HG03060 (cell line): Measurements from ENCODE around the gene PCNX1.
"Not testable (repeated sequence)": the region's sequence is repeated elsewhere in the genome, so short reads cannot be mapped to it uniquely, and the experiment has no call there.

ENCODE experiments used
- ATAC-seq: cut with Tn5 transposase; IDR thresholded peaks from one replicate; pipeline ENCODE4 v1.9.1; 2021; ENCODE audit warnings: low read depth, moderate number of reproducible peaks; ENCODE audit not compliant: unreplicated experiment

The PCNX1 gene

GRCh38 chr14:71061458-71061857 is 154.2 kb downstream of the PCNX1 start:
- no peak for ATAC-seq

DNA sequence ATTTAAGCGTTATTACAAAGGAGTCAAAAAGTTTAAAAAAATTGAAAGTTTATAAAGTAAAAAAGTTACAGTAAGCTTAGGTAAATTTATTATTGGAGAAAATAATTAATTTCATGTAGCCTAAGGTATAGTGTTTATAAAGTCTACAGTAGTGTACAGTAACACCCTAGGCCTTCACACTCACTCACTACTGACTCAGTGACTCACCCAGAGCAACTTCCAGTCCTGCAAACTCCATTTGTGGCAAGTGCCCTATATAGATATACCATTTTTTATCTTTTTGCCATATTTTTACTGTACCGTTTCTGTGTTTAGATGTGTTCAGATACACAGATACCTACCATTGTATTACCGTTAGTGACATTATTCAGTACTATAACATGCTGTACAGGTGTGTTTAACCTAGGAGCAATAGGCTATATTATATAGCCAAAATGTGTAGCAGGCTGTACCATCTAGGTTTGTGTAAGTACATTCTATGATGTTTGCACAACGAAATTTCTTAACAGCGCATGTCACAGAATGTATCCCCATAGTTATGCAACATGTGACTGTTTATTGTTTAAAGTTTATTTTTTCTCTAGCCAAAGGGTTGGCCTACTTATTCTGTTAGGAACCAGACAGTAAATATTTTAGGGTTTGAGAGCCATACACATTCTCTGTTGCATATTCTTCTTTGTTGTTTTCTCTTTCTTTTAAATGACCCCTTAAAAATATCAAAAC is 155.5 kb downstream of the PCNX1 start:
- ATAC-seq = no peak

- no peak for ATAC-seq
Observed at GRCh38 chr14:71063351-71063750, 156.1 kb downstream of the PCNX1 start.

- not testable (repeated sequence) for ATAC-seq
Observed at GRCh38 chr14:71064747-71065146, 157.5 kb downstream of the PCNX1 start.

GRCh38 chr14:71070169-71070568 is 162.9 kb downstream of the PCNX1 start:
- no peak for ATAC-seq

- ATAC-seq = no peak
Observed at GRCh38 chr14:71071042-71071441, 163.8 kb downstream of the PCNX1 start.

DNA sequence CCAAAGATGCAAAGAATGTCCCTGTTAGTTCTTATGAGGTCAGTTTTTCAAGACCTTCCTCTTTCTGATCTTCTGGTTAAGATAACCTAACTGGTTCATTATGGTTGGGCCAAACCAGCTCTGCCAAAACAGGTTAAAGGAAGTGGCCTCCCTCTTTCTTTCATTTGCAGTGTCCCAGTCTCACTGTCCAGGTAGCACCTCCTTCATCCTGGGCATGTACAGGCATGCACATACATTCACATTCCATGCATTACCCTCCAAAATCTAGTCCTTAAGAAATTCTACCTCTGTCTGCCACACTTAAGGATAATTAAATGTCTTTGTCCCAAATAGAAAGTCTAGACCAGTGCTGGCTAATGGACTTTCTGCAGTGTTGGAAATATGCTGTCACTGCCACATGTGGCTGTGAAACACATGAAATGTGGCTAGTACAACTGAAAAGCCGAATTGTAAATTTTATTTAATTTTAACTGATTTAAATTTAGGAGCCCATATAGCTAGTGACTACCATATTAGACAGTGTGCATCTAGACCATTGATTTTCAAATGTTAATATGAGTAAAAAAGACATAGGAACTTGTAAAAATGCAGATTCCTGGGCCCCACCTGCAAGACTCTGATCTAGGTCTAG is 169.3 kb downstream of the PCNX1 start:
- no peak for ATAC-seq

GRCh38 chr14:71078500-71078899 is 171.2 kb downstream of the PCNX1 start:
- no peak for ATAC-seq

GRCh38 chr14:71086567-71086966 is 179.3 kb downstream of the PCNX1 start:
- ATAC-seq = no peak

DNA sequence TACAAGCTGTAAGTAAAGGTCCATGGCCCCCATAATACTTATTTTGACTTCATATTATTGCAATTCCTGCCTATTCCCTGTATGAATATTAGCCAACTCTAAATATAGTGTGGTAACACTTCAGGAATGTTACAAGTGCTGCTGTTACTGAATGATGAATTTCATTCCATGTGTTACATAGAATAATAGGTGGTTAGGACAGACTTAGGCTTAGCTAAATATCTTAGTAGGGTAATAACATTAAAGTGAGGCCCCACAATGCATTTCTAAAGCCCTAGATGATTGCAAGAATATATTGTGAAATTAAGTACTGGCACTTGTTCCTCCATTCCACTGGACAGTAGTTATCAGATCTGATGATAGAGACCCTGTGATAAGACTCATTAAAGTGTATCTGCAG is 182.7 kb downstream of the PCNX1 start:
- no peak for ATAC-seq

DNA sequence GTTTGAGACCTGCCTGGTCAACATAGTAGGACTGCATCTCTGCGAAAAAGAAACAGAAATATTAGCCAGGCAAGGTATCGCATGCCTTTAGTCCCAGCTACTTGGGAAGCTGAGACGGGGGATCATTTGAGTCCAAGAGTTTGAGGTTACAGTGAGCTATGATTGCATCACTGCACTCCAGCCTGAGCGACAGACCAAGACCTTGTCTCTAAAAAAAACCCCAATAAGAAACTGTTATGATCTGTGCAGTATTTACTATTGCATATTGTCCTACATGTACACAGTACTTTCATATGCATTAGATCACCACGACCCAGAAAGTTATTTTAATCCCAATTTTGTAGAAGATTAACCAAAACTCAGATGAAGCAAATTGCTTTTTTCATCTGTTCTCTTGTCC is 187.5 kb downstream of the PCNX1 start:
- ATAC-seq = no peak

- ATAC-seq = no peak
Observed at GRCh38 chr14:71096947-71097346, 189.7 kb downstream of the PCNX1 start.

- no peak for ATAC-seq
Observed at GRCh38 chr14:71103662-71104484, 196.6 kb downstream of the PCNX1 start.

DNA sequence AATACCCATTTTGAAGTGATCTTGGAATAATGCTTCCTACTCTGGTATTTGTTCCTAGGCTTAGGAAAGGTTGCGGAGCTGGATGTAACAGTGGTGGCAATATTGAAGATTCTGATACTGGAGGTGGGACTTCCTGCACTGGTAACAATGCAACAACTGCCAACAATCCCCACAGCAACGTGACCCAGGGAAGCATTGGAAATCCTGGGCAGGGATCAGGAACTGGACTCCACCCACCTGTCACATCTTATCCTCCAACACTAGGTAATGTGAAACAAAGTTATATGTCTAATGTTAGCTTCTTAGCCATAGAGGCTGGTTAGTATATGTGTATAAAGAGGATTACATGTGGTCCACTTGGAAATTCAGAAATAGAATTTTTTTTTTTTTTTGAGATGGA is 197.9 kb downstream of the PCNX1 start:
- ATAC-seq = no peak

GRCh38 chr14:71107921-71108320 is 200.7 kb downstream of the PCNX1 start:
- no peak for ATAC-seq

DNA sequence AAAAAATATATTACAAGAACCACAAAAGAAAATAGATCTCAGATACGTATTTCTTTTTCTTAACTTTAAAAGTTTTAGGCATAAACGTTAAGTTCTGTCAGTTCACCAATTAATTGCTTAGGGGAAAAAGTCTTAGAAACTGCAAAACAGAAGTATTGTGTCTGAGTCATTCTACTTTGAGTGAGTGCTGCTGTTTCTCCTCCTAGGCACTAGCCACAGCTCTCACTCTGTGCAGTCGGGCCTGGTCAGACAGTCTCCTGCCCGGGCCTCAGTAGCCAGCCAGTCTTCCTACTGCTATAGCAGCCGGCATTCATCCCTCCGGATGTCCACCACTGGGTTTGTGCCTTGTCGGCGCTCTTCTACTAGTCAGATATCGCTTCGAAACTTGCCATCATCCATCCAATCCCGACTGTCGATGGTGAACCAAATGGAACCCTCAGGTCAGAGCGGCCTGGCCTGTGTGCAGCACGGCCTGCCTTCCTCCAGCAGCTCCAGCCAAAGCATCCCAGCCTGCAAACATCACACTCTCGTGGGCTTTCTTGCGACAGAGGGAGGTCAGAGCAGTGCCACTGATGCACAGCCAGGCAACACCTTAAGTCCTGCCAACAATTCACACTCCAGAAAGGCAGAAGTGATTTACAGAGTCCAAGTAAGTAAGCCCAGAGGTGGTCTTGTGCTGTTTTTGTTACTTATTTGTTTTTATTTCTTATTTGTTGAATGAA is 201.3 kb downstream of the PCNX1 start:
- ATAC-seq = no peak

DNA sequence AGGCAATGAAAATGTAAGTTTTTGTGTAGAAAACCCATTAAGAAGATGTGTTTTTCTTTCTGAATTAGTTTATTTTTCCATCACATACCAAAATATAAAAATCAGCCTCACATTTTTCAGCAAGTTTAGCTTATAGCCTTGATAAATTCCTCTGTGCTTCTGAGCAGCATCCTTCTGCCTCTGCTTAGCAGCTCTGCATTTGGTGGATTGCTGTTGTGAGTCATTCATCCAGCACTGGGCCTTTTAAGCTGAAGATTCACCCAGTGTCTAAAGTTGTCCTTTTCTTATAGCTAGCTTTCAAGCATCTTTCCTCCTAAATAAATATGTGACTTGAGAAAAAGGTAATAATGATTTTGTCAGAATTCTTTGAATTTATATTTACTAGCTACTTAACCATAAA is 206.1 kb downstream of the PCNX1 start:
- ATAC-seq = no peak

- no peak for ATAC-seq
Observed at GRCh38 chr14:71114565-71114964, 207.3 kb downstream of the PCNX1 start.

GRCh38 chr14:71115306-71115705 is 208.0 kb downstream of the PCNX1 start:
- ATAC-seq = no peak

DNA sequence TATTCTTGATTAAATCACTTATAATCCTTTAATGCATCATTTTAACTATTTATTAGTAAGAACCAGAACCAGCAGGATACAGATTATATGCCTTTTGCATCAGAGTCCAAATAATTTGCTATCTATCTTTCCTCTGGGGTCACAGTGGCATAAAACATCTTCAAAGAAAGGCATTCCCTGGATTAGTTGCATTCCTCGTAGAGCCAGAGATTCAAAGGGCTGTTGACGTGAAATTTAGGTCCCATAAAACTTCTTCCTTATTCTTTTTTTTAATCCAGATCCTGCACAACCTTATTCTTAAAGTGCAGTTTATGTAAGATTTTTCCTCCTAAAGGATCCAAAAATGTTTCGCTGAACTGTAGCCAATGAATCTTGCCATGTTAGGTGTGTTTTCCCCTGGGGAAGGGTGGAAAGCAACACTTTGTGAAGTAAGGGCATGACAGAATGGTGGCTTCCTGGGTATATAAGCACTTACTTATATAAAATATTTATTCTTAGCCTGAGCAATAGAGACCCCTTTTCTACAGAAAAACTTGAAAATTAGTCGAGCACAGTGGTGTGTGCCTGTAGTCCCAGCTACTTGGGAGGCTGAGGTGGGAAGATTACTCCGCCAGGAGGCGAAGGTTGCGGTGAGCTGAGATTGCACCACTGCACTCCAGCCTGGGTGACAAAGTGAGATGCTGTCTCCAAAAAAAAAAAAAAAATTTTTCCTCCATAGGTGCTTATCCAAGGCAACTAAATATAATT is 208.7 kb downstream of the PCNX1 start:
- ATAC-seq = no peak
